ENCODE results near the gene STATH.
"Not testable (repeated sequence)": the region's sequence is repeated elsewhere in the genome, so short reads cannot be mapped to it uniquely, and the experiment has no call there.

The STATH gene

DNA sequence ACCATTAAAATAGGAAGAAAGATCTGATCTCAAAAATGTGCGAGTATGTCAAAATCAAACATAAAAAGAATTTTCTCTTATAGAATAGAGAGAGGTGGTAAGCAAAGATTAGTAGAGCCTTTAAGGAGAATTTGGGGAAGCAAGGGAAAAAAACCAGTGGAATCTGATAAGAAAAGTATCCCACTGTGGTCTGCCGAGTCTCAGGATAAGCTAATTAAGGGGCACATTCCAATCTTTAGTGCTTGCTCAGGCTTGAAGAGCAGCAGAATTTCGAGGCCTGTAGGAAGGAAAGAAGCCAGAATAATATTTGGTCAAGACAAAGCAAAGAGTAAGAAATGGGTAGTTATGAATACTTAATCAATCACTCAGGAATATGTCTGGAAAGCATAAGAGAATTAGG lies 13.0 kb downstream of the STATH start:
- Histone ChIP-seq H3K27ac (no peak overlapping the region), H3K4me3 (no peak overlapping the region)
- no peak for DNase-seq (ENCODE audit: low spot score)
- TF ChIP-seq, protein P1, sequence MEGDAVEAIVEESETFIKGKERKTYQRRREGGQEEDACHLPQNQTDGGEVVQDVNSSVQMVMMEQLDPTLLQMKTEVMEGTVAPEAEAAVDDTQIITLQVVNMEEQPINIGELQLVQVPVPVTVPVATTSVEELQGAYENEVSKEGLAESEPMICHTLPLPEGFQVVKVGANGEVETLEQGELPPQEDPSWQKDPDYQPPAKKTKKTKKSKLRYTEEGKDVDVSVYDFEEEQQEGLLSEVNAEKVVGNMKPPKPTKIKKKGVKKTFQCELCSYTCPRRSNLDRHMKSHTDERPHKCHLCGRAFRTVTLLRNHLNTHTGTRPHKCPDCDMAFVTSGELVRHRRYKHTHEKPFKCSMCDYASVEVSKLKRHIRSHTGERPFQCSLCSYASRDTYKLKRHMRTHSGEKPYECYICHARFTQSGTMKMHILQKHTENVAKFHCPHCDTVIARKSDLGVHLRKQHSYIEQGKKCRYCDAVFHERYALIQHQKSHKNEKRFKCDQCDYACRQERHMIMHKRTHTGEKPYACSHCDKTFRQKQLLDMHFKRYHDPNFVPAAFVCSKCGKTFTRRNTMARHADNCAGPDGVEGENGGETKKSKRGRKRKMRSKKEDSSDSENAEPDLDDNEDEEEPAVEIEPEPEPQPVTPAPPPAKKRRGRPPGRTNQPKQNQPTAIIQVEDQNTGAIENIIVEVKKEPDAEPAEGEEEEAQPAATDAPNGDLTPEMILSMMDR (IDR thresholded peaks at IDR 0.05): no peak

DNA sequence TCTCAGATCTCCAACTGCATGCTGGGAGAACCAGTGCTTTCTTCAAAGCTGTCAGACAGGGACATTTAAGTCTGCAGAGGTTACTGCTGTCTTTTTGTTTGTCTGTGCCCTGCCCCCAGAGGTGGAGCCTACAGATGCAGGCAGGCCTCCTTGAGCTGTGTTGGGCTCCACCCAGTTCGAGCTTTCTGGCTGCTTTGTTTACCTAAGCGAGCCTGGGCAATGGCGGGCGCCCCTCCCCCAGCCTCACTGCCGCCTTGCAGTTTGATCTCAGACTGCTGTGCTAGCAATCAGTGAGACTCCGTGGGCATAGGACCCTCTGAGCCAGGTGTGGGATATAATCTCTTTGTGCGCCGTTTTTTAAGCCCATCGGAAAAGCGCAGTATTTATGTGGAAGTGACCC lies 23.2 kb downstream of the STATH start:
- not testable (repeated sequence) for DNase-seq (ENCODE audit: low spot score); H3K4me3 ChIP-seq

DNA sequence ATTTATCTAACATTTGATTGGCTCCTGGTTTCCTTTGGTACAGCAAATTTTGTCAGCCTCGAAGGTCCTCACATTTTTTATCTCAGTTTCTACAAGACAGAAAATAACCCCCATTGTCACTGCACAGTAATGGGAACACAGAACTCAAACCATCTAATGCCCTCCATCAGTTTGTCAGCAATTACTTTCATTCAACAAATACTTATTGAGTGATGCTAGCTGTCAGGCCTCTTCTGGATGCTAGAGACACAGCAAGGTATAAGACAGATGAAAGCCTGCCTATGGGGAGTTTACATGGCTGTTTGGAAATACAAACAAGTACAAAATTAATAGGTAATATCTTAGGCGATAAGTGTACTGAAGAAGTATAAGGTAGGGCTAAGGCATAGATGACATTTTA lies 27.5 kb downstream of the STATH start:
- TF ChIP-seq, protein P1 (IDR thresholded peaks at IDR 0.05): no peak

More for the DNA sequence above, 23.2 kb downstream of the STATH start:
- not testable (repeated sequence) for H3K27ac ChIP-seq

DNA sequence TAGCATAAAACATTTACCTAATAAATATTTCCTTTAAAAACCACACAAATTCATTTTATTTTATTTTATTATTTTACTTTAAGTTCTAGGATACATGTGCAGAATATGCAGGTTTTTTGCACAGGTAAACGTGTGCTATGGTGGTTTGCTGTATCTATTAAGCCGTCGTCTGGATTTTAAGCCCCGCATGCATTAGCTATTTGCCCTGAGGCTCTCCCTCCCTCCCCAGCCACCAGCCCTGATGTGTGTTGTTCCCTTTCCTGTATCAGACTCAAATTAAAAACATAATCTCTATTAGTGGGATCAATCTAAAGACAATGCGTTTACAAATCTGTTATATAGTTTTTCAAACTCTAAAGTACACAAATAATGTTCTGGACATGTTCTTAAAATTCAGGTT lies 31.2 kb downstream of the STATH start:
- Histone ChIP-seq H3K27ac (no peak overlapping the region), H3K4me3 (no peak overlapping the region)
- no peak for DNase-seq (ENCODE audit: low spot score)
- TF ChIP-seq, protein P1 (IDR thresholded peaks at IDR 0.05): no peak

More for the DNA sequence above, 27.5 kb downstream of the STATH start:
- DNase-seq (ENCODE audit: low spot score): no peak
- Histone ChIP-seq H3K27ac (no peak overlapping the region), H3K4me3 (no peak overlapping the region)

DNA sequence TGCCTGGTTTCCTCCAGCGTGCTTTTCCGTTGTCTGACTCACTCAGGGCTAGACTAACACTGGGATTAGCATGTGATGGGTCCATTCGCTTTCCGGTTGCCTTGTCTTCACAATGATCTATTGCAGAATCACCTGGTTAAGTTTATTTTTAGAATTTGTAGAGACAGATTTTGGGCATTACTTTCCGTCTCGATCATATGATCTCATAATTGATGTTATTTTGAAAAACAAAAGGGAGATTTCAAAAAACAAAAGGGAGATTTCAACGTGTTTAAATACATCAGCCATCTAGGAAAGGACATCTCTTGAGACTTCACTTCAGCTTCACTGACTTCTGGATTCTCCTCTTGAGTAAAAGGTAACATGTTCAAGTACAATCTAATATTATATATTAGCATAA lies 32.4 kb downstream of the STATH start, which contains the start of gene HTN3:
Gene HTN3 (plus strand): TSS at position 301 of the 400 bp plus-strand sequence. CDS start 2,282 bp downstream, outside the sequence.
- not testable (repeated sequence) for DNase-seq (ENCODE audit: low spot score)

DNA sequence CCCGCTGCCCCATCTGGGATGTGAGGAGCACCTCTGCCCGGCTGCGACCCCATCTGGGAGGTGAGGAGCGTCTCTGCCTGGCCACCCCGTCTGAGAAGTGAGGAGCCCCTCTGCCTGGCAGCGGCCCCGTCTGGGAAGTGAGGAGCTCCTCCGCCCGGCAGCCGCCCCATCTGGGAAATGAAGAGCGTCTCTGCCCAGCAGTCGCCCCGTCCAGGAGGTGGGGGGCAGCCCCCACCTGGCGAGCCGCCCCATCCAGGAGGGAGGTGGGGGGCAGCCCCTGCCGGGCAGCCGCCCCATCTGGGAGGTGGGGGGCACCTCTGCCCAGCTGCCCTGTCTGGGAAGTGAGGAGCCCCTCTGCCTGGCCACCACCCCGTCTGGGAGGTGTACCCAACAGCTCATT lies 41.8 kb downstream of the STATH start:
- not testable (repeated sequence) for H3K4me3 ChIP-seq; DNase-seq (ENCODE audit: low spot score); H3K27ac ChIP-seq

More for the DNA sequence above, 32.4 kb downstream of the STATH start, which contains the start of gene HTN3:
- not testable (repeated sequence) for H3K27ac ChIP-seq, H3K4me3 ChIP-seq

DNA sequence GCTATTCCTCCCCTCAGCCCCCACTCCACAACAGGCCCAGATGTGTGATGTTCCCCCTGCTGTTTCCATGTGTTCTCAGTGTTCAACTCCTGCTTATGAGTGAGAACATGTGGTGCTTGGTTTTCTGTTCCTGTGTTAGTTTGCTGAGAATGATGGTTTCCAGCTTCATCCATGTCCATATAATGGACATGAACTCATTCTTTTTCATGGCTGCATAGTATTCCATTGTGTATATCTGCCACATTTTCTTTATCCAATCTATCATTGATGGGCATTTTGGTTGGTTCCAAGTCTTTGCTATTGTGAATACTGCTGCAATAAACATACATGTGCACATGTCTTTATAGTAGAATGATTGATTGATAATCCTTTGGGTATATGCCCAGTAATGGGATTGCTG lies 44.2 kb downstream of the STATH start:
- not testable (repeated sequence) for H3K27ac ChIP-seq; H3K4me3 ChIP-seq; DNase-seq (ENCODE audit: low spot score)

DNA sequence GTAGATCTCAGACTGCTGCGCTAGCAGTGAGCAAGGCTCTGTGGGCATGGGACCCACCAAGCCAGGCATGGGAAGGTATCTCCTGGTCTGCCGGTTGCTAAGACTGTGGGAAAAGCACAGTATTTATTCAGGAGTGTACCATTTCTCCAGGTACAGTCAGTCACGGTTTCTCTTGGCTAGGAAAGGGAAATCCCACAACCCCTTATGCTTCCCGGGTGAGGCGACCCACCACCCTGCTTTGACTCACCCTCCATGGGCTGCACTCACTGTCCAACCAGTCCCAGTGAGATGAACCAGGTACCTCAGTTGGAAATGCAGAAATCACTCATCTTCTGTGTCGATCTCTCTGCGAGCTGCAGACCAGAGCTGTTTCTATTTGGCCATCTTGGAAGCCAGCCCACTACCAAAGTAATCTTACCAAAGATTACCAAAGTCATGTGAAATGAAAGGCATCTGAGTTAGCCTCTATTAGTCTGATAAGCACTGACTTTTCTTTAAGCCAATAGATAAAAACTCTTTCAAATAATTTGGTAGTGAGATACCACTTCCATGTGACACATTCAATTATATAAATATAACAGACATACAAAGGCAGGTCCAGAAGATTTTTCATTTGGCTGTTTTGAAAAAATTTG lies 46.0 kb downstream of the STATH start:
- no peak for DNase-seq (ENCODE audit: low spot score)
- H3K27ac ChIP-seq: no peak overlapping the region
- TF ChIP-seq, protein P1 (IDR thresholded peaks at IDR 0.05): no peak
- H3K4me3 ChIP-seq: no peak overlapping the region

DNA sequence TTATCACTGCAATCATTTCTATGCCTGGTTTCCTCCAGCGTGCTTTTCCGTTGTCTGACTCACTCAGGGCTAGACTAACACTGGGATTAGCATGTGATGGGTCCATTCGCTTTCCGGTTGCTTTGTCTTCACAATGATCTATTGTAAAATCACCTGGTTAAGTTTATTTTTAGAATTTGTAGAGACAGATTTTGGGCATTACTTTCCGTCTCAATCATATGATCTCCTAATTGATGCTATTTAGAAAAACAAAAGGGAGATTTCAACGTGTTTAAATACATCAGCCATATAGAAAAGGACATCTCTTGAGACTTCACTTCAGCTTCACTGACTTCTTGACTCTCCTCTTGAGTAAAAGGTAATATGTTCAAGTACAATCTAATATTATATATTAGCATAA lies 54.4 kb downstream of the STATH start, which contains the start of gene HTN1:
Gene HTN1 (plus strand): TSS at position 301 of the 400 bp plus-strand sequence. CDS start 2,639 bp downstream, outside the sequence.
- not testable (repeated sequence) for H3K27ac ChIP-seq; H3K4me3 ChIP-seq; DNase-seq (ENCODE audit: low spot score)

All from coronary artery (tissue), 2 donors.